Mucosa of rectum (tissue), 2 donors: ENCODE results near the gene RASAL1.
A peak's percentile ranks its signal among the peaks of the same experiment; 100 is the strongest.

ENCODE experiments used
- H3K27ac ChIP-seq, 2 donors: one replicate each; pipeline ENCODE4 v1.7.0; 2013; ENCODE audit warnings: inconsistent platforms in 2 of 2, low read depth in 2 of 2, low read length in 2 of 2
- H3K27me3 ChIP-seq, 2 donors: one replicate each; pipeline ENCODE4 v1.7.0; 2013; ENCODE audit warnings: low read length in 2 of 2; ENCODE audit not compliant: control insufficient read depth in 2 of 2, insufficient read depth in 2 of 2
- H3K36me3 ChIP-seq, 2 donors: one replicate each; pipeline ENCODE4 v1.7.0; 2013; ENCODE audit warnings: low read length in 2 of 2; ENCODE audit not compliant: control insufficient read depth in 2 of 2, insufficient read depth in 2 of 2
- H3K4me1 ChIP-seq, 2 donors: one replicate each; pipeline ENCODE4 v1.7.0; 2013; ENCODE audit warnings: low read length in 2 of 2, mild to moderate bottlenecking in 1 of 2; ENCODE audit not compliant: control insufficient read depth in 2 of 2, insufficient read depth in 2 of 2
- H3K4me3 ChIP-seq, 2 donors: one replicate each; pipeline ENCODE4 v1.7.0; 2013; ENCODE audit warnings: low read length in 2 of 2
- H3K9ac ChIP-seq, 2 donors: one replicate each; pipeline ENCODE4 v1.7.0; 2013; ENCODE audit warnings: low read length in 2 of 2, low read depth in 1 of 2, mild to moderate bottlenecking in 1 of 2
- H3K9me3 ChIP-seq, 2 donors: one replicate each; pipeline ENCODE4 v1.7.0; 2013; ENCODE audit warnings: low read length in 2 of 2; ENCODE audit not compliant: control insufficient read depth in 2 of 2
- donor health status: healthy.
- donor health status: Normal muscosa, but diverticular disease.

The RASAL1 gene

DNA sequence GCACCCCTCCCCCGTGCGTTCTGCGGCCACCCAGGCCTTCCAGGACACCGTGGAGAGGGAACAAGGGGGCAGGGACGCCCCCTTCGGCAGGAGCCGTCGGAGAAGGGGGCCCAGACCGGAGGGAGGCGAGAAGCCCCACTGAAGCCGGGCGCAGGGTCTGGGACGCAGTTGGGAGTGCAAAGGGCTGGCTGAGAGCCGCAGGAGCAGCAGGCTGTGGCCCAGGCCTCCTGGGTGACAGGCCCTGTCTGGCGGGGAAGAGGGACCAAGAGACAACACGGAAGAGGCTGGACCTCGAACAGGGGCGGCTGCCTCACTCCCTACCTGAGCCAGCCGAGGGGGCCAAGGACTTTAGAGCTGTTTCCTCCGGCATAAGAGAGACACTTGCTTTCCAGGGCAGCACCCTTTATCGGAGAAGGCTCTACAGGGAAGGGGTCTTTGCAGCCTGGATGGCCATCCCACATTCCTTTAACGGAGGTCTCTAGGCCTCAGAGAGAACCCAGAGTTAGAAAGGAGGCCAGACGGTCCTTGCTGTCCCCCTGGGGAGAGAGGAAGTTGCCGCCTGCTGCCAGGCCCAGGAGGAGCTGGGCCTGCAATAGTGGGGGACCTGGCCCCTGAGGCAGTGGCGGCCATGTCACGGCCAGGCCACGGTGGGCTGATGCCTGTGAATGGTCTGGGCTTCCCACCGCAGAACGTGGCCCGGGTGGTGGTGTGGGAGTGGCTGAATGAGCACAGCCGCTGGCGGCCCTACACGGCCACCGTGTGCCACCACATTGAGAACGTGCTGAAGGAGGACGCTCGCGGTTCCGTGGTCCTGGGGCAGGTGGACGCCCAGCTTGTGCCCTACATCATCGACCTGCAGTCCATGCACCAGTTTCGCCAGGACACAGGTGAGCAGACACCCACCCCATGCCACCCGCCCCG is 77.7 kb downstream of the RASAL1 start:
- Histone ChIP-seq H3K27ac (no peak overlapping the region), H3K27me3 (peaks cover 14 to 23% of the 10 kb centered on the region in 2 donors), H3K9me3 (no peaks in the 10 kb centered on the region), H3K4me3 (peak overlapping the region in 1 of 2 donors; percentile 13), H3K9ac (no peak overlapping the region), H3K4me1 (no peaks in the 10 kb centered on the region), H3K36me3 (no peaks in the 10 kb centered on the region)

DNA sequence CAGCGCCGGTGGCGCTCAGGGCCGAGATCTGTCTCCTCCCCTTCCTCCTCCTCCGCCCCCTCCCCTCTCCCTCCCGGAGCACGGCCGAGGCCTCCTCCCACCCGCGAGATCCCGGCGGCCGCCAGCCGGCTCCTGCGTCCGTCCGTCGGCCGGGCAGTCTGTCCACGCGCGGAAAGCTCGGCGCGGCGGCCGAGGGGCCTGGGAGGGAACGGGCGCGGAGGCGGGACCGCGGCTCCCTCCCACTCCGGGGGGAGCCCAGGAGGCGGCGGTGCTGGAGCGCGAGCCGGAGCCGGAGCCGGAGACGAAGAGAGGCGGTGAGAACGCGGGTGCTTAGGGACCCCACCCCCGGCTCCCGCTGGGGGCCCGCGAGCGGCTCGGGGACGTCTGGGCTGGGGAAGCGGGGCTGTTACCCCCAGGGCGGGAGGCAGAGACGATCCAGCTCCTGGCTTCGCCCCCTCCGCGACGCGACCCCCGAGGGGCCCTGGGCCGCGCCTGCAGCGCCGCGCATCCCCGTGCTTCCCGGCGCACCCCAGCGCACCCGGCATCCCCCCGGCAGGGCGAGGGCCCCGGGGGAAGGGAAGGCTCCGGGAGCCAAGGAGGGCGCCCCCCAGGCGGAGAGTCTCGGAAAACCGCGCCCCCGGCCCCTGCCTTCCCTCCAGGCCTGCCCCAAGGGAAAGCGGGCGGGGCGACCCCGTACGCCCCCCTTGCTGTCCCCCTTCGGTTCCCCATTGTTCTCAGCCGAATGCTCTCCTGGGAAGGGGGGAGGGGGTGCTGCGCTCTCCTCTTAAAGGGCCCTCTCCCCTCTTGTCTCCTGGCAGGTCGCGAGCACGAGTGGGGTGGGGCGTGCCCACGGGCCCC is 78.7 kb downstream of the RASAL1 start, which contains the start of gene DTX1:
Gene DTX1 (plus strand): TSS at position 100 of the 858 bp plus-strand sequence. CDS start 1,463 bp downstream, outside the sequence.
- Histone ChIP-seq H3K9ac (no peak within 1 kb of the TSS), H3K4me1 (no peaks in the 10 kb centered on the region), H3K27ac (no peak within 1 kb of the TSS), H3K4me3 (peak within 1 kb of the TSS; percentile 43 to 44), H3K9me3 (no peaks in the 10 kb centered on the region), H3K27me3 (peaks cover 14 to 21% of the 10 kb centered on the region in 2 donors), H3K36me3 (no peaks in the 10 kb centered on the region)

DNA sequence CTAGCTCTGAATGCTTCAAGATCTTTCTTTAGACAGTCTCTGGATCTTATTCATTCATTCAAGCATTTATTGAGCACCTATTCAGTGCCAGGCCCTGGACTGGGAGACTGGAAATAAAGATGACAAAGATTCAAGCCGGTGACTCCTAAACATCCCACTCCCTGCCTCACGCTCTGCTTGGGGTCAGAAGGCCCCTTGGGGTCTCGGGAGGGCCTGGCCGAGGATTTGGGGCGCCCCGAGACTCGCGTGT is 79.3 kb downstream of the RASAL1 start:
- no peak overlapping the region for H3K27ac ChIP-seq
- H3K9me3 ChIP-seq, result no peaks in the 10 kb centered on the region
- no peak overlapping the region for H3K9ac ChIP-seq
- H3K4me3 ChIP-seq, result peak overlapping the region in 1 of 2 donors; percentile 15
- H3K4me1 ChIP-seq, result no peaks in the 10 kb centered on the region
- no peaks in the 10 kb centered on the region for H3K36me3 ChIP-seq
- H3K27me3 ChIP-seq, result peaks cover 14 to 21% of the 10 kb centered on the region in 2 donors

DNA sequence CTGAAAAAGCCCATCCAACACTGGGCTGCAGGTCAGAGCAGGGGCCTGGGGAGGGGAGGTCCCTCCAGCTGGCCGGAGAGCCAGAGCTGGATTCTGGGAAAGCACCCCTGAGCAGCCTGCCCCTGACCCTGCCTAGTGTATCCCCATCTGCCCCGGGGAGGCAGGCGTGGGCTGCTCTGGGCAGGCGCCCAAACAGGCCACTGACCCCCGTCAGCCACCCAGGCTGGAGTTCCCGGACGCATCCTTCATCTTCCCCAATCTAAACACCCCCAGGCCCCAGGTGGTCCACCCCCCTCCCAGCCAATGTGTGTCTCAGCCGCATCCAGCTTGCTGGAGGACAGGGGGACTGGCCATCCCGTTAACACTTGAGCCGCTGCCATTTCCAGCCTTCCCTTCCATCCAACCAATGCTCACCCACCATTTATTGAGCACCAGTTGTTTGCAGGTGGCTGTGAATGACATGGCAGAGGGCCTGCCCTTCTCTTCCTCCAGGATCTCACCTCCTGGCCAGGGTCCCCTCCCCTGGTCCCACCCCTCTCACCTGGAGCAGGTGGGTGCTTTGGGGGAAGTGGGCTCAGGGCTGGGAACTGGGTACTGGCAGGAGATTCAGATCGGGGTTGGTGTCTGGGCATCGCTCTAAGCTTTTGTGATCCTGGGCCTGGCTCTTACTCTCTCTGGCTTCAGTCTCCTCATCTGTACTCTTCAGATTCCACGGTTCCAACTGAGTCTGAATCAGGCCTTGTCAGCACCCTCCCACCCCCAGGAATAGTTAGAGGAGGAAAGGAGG is 79.8 kb downstream of the RASAL1 start:
- H3K9me3 ChIP-seq, result no peaks in the 10 kb centered on the region
- H3K36me3 ChIP-seq, result no peaks in the 10 kb centered on the region
- H3K27me3 ChIP-seq, result peaks cover 14 to 21% of the 10 kb centered on the region in 2 donors
- no peak overlapping the region for H3K27ac ChIP-seq
- H3K9ac ChIP-seq, result no peak overlapping the region
- no peaks in the 10 kb centered on the region for H3K4me1 ChIP-seq
- peak overlapping the region in 1 of 2 donors; percentile 15 for H3K4me3 ChIP-seq

DNA sequence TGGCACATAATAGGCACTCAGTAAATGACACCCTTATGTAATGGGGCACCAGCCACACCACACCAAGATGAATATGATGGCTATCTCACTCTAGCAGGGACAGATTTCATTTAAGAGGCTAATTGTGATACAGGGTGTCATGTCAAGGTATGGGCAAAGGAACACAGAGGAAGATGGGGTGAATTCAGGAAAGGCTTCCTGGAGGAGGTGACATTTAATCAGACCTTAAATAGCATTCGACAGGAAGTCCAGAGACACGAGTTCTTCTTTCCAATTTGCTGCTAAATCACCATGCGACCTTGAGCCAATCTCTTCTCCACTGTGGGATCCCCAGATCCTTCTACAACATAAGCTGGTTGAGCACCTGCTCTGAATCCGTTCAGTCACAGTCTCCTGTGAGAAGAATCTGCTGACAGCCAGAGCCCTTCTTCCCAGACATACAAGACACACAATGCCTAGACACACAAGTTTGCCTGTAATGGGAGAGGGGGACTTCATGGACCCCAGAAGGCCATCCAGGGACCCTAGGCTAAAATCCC is 80.5 kb downstream of the RASAL1 start:
- Histone ChIP-seq H3K4me3 (no peak overlapping the region), H3K4me1 (no peaks in the 10 kb centered on the region), H3K9me3 (no peaks in the 10 kb centered on the region), H3K36me3 (no peaks in the 10 kb centered on the region), H3K27me3 (peaks cover 14 to 21% of the 10 kb centered on the region in 2 donors), H3K9ac (no peak overlapping the region), H3K27ac (no peak overlapping the region)

DNA sequence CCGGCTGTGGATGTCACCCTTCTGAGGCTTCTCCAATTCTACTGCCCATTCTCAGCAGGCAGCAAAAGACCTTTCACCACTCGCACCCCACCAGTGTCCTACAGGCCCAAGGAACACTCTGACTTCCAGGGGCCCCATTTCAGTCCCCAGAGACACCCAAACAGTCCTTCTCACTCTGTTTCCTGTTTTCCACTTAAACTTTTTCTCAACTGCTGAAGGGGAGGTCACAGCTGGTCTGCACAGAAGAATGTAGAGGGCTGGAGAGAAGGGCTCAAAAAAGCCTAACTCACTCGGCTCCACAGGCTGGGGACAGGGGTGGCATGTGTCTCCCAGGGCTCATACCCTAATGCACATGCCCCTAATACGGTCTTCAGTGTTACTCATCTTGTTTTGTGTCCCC is 83.2 kb downstream of the RASAL1 start:
- Histone ChIP-seq H3K9ac (no peak overlapping the region), H3K27ac (no peak overlapping the region), H3K4me1 (no peaks in the 10 kb centered on the region), H3K9me3 (no peaks in the 10 kb centered on the region), H3K4me3 (no peak overlapping the region), H3K36me3 (no peaks in the 10 kb centered on the region), H3K27me3 (peaks cover 14 to 18% of the 10 kb centered on the region in 2 donors)

DNA sequence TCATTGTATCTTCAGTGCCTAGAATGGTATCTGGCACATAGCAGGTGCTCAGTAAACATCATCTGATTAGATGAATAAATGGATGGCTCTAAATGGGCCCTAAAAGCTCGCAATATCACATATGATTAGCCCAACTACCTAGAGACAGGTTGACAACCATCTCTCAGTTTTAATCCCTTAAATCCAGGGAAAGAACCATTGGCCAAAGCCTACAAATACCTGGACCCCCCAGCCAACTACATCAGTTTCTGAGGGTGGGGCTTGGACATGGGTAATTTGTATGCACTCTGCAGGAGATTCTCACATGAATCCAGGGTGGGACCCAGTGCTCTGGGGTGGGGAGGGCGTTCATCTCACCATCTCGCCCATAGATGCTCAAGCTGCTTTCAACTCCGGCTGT is 83.8 kb downstream of the RASAL1 start:
- no peaks in the 10 kb centered on the region for H3K9me3 ChIP-seq
- H3K9ac ChIP-seq, result no peak overlapping the region
- no peaks in the 10 kb centered on the region for H3K36me3 ChIP-seq
- no peak overlapping the region for H3K27ac ChIP-seq
- peaks cover 14 to 18% of the 10 kb centered on the region in 2 donors for H3K27me3 ChIP-seq
- H3K4me3 ChIP-seq, result no peak overlapping the region
- H3K4me1 ChIP-seq, result no peaks in the 10 kb centered on the region

DNA sequence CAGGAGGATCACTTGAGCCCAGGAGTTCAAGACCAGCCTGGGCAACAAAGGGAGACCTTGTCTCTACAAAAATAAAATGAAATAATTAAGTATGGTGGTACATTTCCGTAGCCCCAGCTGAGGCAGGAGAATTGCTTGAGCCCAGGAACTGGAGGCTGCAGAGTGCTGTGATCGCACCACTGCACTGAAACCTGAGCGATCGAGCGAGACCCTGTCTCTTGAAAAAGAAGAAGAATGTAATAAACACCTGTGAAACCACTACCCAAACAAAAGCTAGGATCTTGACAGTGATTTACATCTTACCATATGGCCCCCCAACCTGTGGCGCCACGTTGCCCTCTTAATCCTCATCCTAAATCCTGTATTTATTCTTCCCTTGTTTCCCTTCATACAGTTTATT is 84.8 kb downstream of the RASAL1 start:
- no peak overlapping the region for H3K4me3 ChIP-seq
- no peak overlapping the region for H3K27ac ChIP-seq
- no peak overlapping the region for H3K9ac ChIP-seq
- H3K36me3 ChIP-seq, result no peaks in the 10 kb centered on the region
- no peaks in the 10 kb centered on the region for H3K4me1 ChIP-seq
- no peaks in the 10 kb centered on the region for H3K9me3 ChIP-seq
- H3K27me3 ChIP-seq, result peaks cover 11 to 14% of the 10 kb centered on the region in 2 donors

DNA sequence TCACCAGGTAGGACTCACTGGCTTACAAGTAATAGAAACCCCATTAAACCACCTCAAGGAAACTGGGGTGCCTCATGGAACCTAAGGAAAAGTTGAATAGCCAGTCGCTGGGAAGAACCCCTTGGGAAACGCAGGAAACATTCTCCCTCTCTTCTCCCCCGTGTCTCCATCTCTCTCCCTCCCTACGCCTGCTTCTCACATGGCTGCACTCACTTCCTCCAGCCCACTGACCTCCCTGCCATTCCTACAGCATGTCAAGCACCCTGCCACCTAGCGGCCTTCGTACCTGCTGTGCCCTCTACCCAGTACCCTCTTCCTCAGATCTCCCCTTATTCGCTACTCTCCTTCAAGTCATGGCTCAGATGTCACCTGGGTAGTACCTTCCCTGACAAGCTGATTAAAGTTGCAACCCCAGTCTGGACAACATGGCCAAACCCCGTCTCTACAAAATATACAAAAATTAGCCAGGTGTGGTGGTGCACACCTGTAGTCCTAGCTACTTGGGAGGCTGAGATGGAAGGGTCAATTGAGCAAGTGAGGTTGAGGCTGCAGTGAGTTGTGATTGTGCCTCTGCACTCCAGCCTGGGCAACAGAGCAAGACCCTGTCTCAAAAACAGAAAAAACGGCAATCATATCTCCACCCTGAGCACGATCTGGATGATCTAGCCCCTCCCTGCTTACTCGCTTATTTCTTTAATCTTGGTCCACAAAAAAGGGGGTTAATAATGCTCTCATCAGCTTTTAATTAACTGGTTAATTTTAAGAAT is 85.4 kb downstream of the RASAL1 start:
- Histone ChIP-seq H3K9me3 (no peaks in the 10 kb centered on the region), H3K4me3 (no peak overlapping the region), H3K27ac (no peak overlapping the region), H3K27me3 (peaks cover 7 to 8% of the 10 kb centered on the region in 2 donors), H3K9ac (no peak overlapping the region), H3K36me3 (no peaks in the 10 kb centered on the region), H3K4me1 (no peaks in the 10 kb centered on the region)
